ENCODE data around the gene PAIP1. TPM values are rescaled to one million over a fixed set of nuclear protein-coding genes. Genes with fewer than 3 reads are reported as not detected.

Gene PAIP1
- total and polyA plus RNA-seq, 7 donors: 37.9 to 123 (median 89.9) TPM

GRCh38 chr5:43589310-43589709, 32.4 kb upstream of the PAIP1 start:
- Histone ChIP-seq H3K9me3 (no peaks in the 10 kb centered on the region), H3K4me3 (no peak overlapping the region), H3K36me3 (no peaks in the 10 kb centered on the region), H3K4me1 (no peaks in the 10 kb centered on the region), H3K27me3 (no peaks in the 10 kb centered on the region), H3K27ac (no peak overlapping the region)
- TF ChIP-seq EP300 (IDR thresholded peaks at IDR 0.05): no peak
- TF ChIP-seq POLR2AphosphoS5 (IDR thresholded peaks at IDR 0.05): no peak
- no peak for TF ChIP-seq CTCF (IDR thresholded peaks at IDR 0.05)
- no peak for TF ChIP-seq POLR2A (IDR thresholded peaks at IDR 0.05)
- intact Hi-C loops (cut with DNase I): no loop called here
- 62 to 82% methylated on average over 1 of the region's 1 CpG for WGBS, 2 donors
- no peak for DNase-seq

GRCh38 chr5:43588842-43589241, 32.0 kb upstream of the PAIP1 start:
- DNase-seq: no peak
- 0 to 49% methylated on average over 1 of the region's 1 CpG for whole genome bisulfite sequencing, 2 donors
- intact Hi-C loops (cut with DNase I): no loop called here
- no peak for TF ChIP-seq POLR2A (IDR thresholded peaks at IDR 0.05)
- TF ChIP-seq POLR2AphosphoS5 (IDR thresholded peaks at IDR 0.05): no peak
- no peak for TF ChIP-seq CTCF (IDR thresholded peaks at IDR 0.05)
- TF ChIP-seq EP300 (IDR thresholded peaks at IDR 0.05): no peak
- Histone ChIP-seq H3K27ac (no peak overlapping the region), H3K36me3 (no peaks in the 10 kb centered on the region), H3K4me3 (no peak overlapping the region), H3K4me1 (no peaks in the 10 kb centered on the region), H3K9me3 (no peaks in the 10 kb centered on the region), H3K27me3 (no peaks in the 10 kb centered on the region)

- TF ChIP-seq POLR2AphosphoS5 (IDR thresholded peaks at IDR 0.05) (no peak), CTCF (IDR thresholded peaks at IDR 0.05) (no peak), POLR2A (IDR thresholded peaks at IDR 0.05) (no peak), EP300 (IDR thresholded peaks at IDR 0.05) (no peak)
- Histone ChIP-seq H3K4me3 (no peak overlapping the region), H3K36me3 (no peaks in the 10 kb centered on the region), H3K27me3 (no peaks in the 10 kb centered on the region), H3K9me3 (no peaks in the 10 kb centered on the region), H3K4me1 (no peaks in the 10 kb centered on the region), H3K27ac (no peak overlapping the region)
- intact Hi-C loops (cut with DNase I): no loop called here
- no peak for DNase-seq
- WGBS, 2 donors: 91 to 97% methylated on average over 1 of the region's 1 CpG
These were observed 27.4 kb upstream of the PAIP1 start for GRCh38 chr5:43584166-43584699.

- intact Hi-C loops (cut with DNase I): no loop called here
- Histone ChIP-seq H3K27ac (no peak overlapping the region), H3K9me3 (no peaks in the 10 kb centered on the region), H3K4me1 (no peaks in the 10 kb centered on the region), H3K27me3 (no peaks in the 10 kb centered on the region), H3K4me3 (no peak overlapping the region), H3K36me3 (no peaks in the 10 kb centered on the region)
- TF ChIP-seq EP300 (IDR thresholded peaks at IDR 0.05): no peak
- no peak for TF ChIP-seq CTCF (IDR thresholded peaks at IDR 0.05)
- no peak for TF ChIP-seq POLR2AphosphoS5 (IDR thresholded peaks at IDR 0.05)
- TF ChIP-seq POLR2A (IDR thresholded peaks at IDR 0.05): no peak
- DNase-seq: no peak
These were observed 26.8 kb upstream of the PAIP1 start for GRCh38 chr5:43583724-43584123.

Data from sigmoid colon (tissue), 7 donors.